ENCODE results near the gene FAM53B. TPM values are rescaled to one million over a fixed set of nuclear protein-coding genes. Genes with fewer than 3 reads are reported as not detected.

The FAM53B gene
- total and polyA plus RNA-seq, 4 donors: 14.6 to 45.4 (median 18.2) TPM

DNA sequence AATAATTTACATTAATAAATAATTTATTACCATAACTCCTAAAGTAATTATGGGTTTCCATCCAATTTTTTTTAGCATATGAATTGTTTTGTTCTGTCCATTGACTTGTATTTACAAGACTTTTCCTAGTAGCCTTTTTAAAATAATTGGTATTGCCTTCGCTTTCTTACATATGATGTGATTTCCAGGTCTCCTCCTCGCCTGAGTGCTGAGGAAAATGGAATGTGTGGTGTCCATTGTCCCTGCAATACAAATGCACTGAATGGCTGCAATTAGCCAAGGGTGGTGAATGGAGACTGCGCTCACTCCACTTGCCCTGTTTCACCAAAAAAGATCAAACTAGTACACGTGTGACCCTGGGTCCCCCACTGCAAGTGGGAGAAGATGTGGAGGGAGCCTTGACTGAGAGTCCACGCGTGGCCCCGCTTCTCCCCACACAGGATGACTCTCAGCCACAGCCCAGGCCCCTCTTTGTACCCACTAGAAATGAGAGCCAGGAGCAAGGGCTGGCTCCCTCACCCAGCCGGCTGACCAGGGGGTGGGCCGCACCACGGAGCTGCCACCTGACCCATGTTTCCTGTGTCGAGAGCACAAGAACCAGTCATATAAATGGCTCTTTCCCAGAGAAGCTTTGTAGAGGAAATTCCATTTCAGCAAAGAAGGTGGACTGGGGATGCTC is 52.6 kb downstream of the FAM53B start:
- Histone ChIP-seq H3K36me3 (ENCODE audit: control insufficient read depth in 4 of 4, insufficient read depth in 4 of 4, low read length in 4 of 4) (peaks cover 0 to 27% (median 18%) of the 10 kb centered on the region in 4 donors), H3K4me3 (no peak overlapping the region), H3K4me1 (ENCODE audit: control insufficient read depth in 5 of 5, insufficient read depth in 5 of 5, low read length in 5 of 5) (peaks cover 0 to 30% (median 2%) of the 10 kb centered on the region in 5 donors), H3K9ac (ENCODE audit: insufficient read depth in 1 of 2, low read length in 2 of 2) (no peak overlapping the region), H3K9me3 (ENCODE audit: control insufficient read depth in 4 of 4, insufficient read depth in 3 of 4, low read length in 3 of 4) (no peaks in the 10 kb centered on the region), H3K27me3 (ENCODE audit: control insufficient read depth in 3 of 3, insufficient read depth in 3 of 3, low read length in 2 of 3) (no peaks in the 10 kb centered on the region), H3K27ac (ENCODE audit: low read depth in 1 of 2, low read length in 1 of 2) (peak overlapping the region in 1 of 2 donors; percentile 22)
- DNase-seq: no peak
- TF ChIP-seq, protein P1, sequence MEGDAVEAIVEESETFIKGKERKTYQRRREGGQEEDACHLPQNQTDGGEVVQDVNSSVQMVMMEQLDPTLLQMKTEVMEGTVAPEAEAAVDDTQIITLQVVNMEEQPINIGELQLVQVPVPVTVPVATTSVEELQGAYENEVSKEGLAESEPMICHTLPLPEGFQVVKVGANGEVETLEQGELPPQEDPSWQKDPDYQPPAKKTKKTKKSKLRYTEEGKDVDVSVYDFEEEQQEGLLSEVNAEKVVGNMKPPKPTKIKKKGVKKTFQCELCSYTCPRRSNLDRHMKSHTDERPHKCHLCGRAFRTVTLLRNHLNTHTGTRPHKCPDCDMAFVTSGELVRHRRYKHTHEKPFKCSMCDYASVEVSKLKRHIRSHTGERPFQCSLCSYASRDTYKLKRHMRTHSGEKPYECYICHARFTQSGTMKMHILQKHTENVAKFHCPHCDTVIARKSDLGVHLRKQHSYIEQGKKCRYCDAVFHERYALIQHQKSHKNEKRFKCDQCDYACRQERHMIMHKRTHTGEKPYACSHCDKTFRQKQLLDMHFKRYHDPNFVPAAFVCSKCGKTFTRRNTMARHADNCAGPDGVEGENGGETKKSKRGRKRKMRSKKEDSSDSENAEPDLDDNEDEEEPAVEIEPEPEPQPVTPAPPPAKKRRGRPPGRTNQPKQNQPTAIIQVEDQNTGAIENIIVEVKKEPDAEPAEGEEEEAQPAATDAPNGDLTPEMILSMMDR (IDR thresholded peaks at IDR 0.05; ENCODE audit: control extremely low read depth, extremely low read depth): no peak
- ATAC-seq (ENCODE audit: insufficient read depth, low FRiP score): no peak
- WGBS, 2 donors: 80 to 86% methylated on average over 11 of the region's 11 CpGs

DNA sequence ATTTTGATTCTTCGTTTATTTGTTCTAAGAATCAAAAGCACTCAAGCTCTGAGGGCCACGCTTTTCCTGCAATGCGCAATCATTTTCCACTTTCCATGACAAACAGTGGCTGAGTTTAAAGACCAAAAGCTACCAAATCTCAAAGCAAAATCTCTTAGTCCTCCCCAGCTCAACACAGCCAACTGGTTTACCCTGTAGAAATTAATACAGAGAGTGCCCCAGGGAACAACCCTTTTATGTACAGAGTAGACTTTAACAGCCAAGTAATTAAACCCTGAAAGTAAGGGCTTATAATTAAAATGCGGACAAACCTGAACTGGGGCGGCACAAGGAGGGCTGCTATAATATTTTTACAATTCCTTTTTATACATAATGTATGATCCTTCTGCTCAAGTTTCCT is 53.2 kb downstream of the FAM53B start:
- 89 to 97% methylated on average over 5 of the region's 5 CpGs for WGBS, 2 donors

GRCh38 chr10:124689911-124690498 is 54.2 kb downstream of the FAM53B start:
- Histone ChIP-seq H3K4me1 (ENCODE audit: control insufficient read depth in 5 of 5, insufficient read depth in 5 of 5, low read length in 5 of 5) (peaks cover 0 to 35% (median 0%) of the 10 kb centered on the region in 5 donors), H3K27me3 (ENCODE audit: control insufficient read depth in 3 of 3, insufficient read depth in 3 of 3, low read length in 2 of 3) (no peaks in the 10 kb centered on the region), H3K4me3 (no peak overlapping the region), H3K27ac (ENCODE audit: low read depth in 1 of 2, low read length in 1 of 2) (no peak overlapping the region), H3K9me3 (ENCODE audit: control insufficient read depth in 4 of 4, insufficient read depth in 3 of 4, low read length in 3 of 4) (no peaks in the 10 kb centered on the region), H3K36me3 (ENCODE audit: control insufficient read depth in 4 of 4, insufficient read depth in 4 of 4, low read length in 4 of 4) (peaks cover 0 to 19% (median 18%) of the 10 kb centered on the region in 4 donors), H3K9ac (ENCODE audit: insufficient read depth in 1 of 2, low read length in 2 of 2) (no peak overlapping the region)
- WGBS, 2 donors: 89 to 91% methylated on average over 11 of the region's 11 CpGs
- no peak for DNase-seq
- TF ChIP-seq, protein P1 (IDR thresholded peaks at IDR 0.05; ENCODE audit: control extremely low read depth, extremely low read depth): no peak
- no peak for ATAC-seq (ENCODE audit: insufficient read depth, low FRiP score)

More for the DNA sequence above, 53.2 kb downstream of the FAM53B start:
- TF ChIP-seq, protein P1 (IDR thresholded peaks at IDR 0.05; ENCODE audit: control extremely low read depth, extremely low read depth): no peak
- DNase-seq (no peak), ATAC-seq (ENCODE audit: insufficient read depth, low FRiP score) (no peak)
- Histone ChIP-seq H3K4me1 (ENCODE audit: control insufficient read depth in 5 of 5, insufficient read depth in 5 of 5, low read length in 5 of 5) (peaks cover 0 to 31% (median under 1%) of the 10 kb centered on the region in 5 donors), H3K9me3 (ENCODE audit: control insufficient read depth in 4 of 4, insufficient read depth in 3 of 4, low read length in 3 of 4) (no peaks in the 10 kb centered on the region), H3K4me3 (no peak overlapping the region), H3K27ac (ENCODE audit: low read depth in 1 of 2, low read length in 1 of 2) (no peak overlapping the region), H3K9ac (ENCODE audit: insufficient read depth in 1 of 2, low read length in 2 of 2) (no peak overlapping the region), H3K27me3 (ENCODE audit: control insufficient read depth in 3 of 3, insufficient read depth in 3 of 3, low read length in 2 of 3) (no peaks in the 10 kb centered on the region), H3K36me3 (ENCODE audit: control insufficient read depth in 4 of 4, insufficient read depth in 4 of 4, low read length in 4 of 4) (peaks cover 0 to 23% (median 20%) of the 10 kb centered on the region in 4 donors)
